BLaER1 treated with 17β-estradiol and CSF1 and Interleukin-3, amounts not matched to agents 10 nM and 100 nM (cell line): ENCODE results near the gene ST14.
A peak's percentile ranks its signal among the peaks of the same experiment; 100 is the strongest.

Experiments
- H3K27ac ChIP-seq, 11 experiments: shearing (Covaris generic); formaldehyde crosslinking; 2 replicates each; pipeline ENCODE4 v1.8.1; 2022
- H3K27me3 ChIP-seq, 11 experiments: shearing (Covaris generic); formaldehyde crosslinking; 2 replicates each; pipeline ENCODE4 v1.8.1; 2022
- H3K36me3 ChIP-seq, 11 experiments: shearing (Covaris generic); formaldehyde crosslinking; 2 replicates each; pipeline ENCODE4 v1.8.1; 2022
- H3K4me1 ChIP-seq, 10 experiments: shearing (Covaris generic); formaldehyde crosslinking; 2 replicates each; pipeline ENCODE4 v1.8.1; 2022
- H3K4me2 ChIP-seq, 11 experiments: shearing (Covaris generic); formaldehyde crosslinking; 2 replicates each; pipeline ENCODE4 v1.8.1; 2022
- H3K4me3 ChIP-seq, 10 experiments: shearing (Covaris generic); formaldehyde crosslinking; 2 replicates each; pipeline ENCODE4 v1.8.1; 2022
- H3K9ac ChIP-seq, 11 experiments: shearing (Covaris generic); formaldehyde crosslinking; 2 replicates each; pipeline ENCODE4 v1.8.1; 2022
- H3K9me3 ChIP-seq, 11 experiments: shearing (Covaris generic); formaldehyde crosslinking; replicated peaks in 1 of 11; 2 replicates each; pipeline ENCODE4 v1.8.1; 2022
- H4K20me1 ChIP-seq, 11 experiments: shearing (Covaris generic); formaldehyde crosslinking; 2 replicates each; pipeline ENCODE4 v1.8.1; 2022
- Cebpa-rat ChIP-seq, 11 experiments: shearing (Covaris generic); IDR thresholded peaks; 2 replicates each; pipeline ENCODE4 v1.8.1; 2022

Gene ST14

GRCh38 chr11:130209128-130209932, 49.7 kb downstream of the ST14 start:
- H3K9me3 ChIP-seq: no peaks in the 10 kb centered on the region
- no peak overlapping the region for H3K27ac ChIP-seq
- no peaks in the 10 kb centered on the region for H3K4me1 ChIP-seq
- no peak overlapping the region for H3K4me2 ChIP-seq
- H4K20me1 ChIP-seq: no peaks in the 10 kb centered on the region; a peak in 1 of 22 replicates
- H3K36me3 ChIP-seq: no peaks in the 10 kb centered on the region
- H3K4me3 ChIP-seq: no peak overlapping the region
- H3K9ac ChIP-seq: no peak overlapping the region
- TF ChIP-seq Cebpa-rat (IDR thresholded peaks at IDR 0.05): no peak
- no peaks in the 10 kb centered on the region for H3K27me3 ChIP-seq

DNA sequence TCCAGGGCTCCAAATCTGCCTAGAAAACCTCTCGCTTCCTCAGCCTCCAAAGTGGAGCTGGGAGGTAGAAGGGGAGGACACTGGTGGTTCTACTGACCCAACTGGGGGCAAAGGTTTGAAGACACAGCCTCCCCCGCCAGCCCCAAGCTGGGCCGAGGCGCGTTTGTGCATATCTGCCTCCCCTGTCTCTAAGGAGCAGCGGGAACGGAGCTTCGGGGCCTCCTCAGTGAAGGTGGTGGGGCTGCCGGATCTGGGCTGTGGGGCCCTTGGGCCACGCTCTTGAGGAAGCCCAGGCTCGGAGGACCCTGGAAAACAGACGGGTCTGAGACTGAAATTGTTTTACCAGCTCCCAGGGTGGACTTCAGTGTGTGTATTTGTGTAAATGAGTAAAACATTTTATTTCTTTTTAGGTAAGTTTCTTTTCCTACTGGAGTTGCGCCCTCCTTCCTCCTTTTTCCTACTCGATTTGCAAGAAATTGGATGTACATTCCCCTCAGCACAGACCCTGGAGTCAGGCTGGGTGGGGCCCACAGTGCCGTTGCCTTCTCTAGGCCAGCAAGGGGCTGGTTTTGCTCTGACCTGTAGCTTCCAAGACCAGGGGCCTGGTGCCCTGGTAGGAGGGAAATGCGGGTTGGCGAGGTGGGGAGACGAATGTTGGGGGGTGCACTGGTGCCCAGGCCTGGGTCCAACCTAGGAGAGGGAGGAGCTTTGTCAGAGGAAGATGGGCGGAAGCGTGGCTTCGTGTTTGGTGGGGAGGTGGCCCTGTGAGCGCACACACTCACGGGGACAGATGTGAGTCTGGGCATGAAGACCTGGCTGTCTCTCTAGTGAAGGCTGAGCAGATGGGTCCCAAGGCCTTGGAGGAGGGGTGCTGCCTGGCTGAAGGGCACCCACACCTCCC, 50.6 kb downstream of the ST14 start:
- H3K9me3 ChIP-seq: no peaks in the 10 kb centered on the region
- H3K9ac ChIP-seq: peak overlapping the region in 1 of 11 experiments; percentile 24; a peak in 1 of 22 replicates
- no peak overlapping the region for H3K27ac ChIP-seq
- H4K20me1 ChIP-seq: peaks cover 0 to 3% (median 0%) of the 10 kb centered on the region in 11 experiments; a peak in 2 of 22 replicates
- no peak overlapping the region for H3K4me3 ChIP-seq
- H3K36me3 ChIP-seq: no peaks in the 10 kb centered on the region
- H3K27me3 ChIP-seq: no peaks in the 10 kb centered on the region
- no peaks in the 10 kb centered on the region for H3K4me1 ChIP-seq
- H3K4me2 ChIP-seq: no peak overlapping the region
- TF ChIP-seq Cebpa-rat (IDR thresholded peaks at IDR 0.05): no peak

- Histone ChIP-seq H3K9ac (no peak overlapping the region), H4K20me1 (peaks cover 0 to 8% (median 0%) of the 10 kb centered on the region in 11 experiments; a peak in 2 of 22 replicates), H3K36me3 (no peaks in the 10 kb centered on the region), H3K9me3 (no peaks in the 10 kb centered on the region), H3K4me2 (no peak overlapping the region), H3K4me3 (no peak overlapping the region), H3K27me3 (no peaks in the 10 kb centered on the region), H3K27ac (no peak overlapping the region), H3K4me1 (no peaks in the 10 kb centered on the region)
- TF ChIP-seq Cebpa-rat (IDR thresholded peaks at IDR 0.05): no peak
These were observed 51.6 kb downstream of the ST14 start for GRCh38 chr11:130211144-130211543.

DNA sequence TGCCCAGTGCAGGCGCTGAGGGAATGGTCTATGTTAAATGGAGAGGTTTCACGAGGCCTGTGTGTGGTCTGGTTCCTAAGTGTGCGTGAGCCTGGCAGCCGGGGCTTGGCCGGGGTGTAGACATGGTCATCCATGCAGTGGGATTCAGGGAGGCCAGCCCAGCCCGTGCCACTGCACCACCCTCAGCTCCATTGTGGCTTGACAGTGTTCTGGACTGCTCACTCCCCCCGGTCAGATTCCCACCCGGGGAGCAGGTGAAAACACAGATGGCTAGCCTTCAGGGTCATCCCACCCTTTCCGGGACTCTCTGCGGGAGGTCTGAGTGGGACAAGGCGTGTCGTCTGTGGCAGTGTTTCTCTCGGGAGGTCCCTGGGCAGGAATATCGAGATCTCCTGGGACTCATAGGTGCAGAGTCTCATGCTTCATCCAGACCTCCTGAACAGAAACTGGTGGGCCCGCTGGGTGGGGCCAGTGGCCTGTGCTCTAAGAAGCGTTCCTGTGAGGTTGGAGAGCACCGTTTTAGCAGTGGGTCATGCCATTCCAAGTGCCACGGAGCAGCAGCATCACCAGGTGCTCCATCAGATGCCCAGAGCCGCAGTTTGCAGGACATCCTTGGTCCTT, 52.3 kb downstream of the ST14 start:
- Histone ChIP-seq H4K20me1 (peaks cover 0 to 8% (median 0%) of the 10 kb centered on the region in 11 experiments; a peak in 2 of 22 replicates), H3K27me3 (no peaks in the 10 kb centered on the region), H3K36me3 (no peaks in the 10 kb centered on the region), H3K4me2 (no peak overlapping the region), H3K4me1 (no peaks in the 10 kb centered on the region), H3K4me3 (no peak overlapping the region), H3K9ac (no peak overlapping the region), H3K27ac (no peak overlapping the region), H3K9me3 (no peaks in the 10 kb centered on the region)
- no peak for TF ChIP-seq Cebpa-rat (IDR thresholded peaks at IDR 0.05)

DNA sequence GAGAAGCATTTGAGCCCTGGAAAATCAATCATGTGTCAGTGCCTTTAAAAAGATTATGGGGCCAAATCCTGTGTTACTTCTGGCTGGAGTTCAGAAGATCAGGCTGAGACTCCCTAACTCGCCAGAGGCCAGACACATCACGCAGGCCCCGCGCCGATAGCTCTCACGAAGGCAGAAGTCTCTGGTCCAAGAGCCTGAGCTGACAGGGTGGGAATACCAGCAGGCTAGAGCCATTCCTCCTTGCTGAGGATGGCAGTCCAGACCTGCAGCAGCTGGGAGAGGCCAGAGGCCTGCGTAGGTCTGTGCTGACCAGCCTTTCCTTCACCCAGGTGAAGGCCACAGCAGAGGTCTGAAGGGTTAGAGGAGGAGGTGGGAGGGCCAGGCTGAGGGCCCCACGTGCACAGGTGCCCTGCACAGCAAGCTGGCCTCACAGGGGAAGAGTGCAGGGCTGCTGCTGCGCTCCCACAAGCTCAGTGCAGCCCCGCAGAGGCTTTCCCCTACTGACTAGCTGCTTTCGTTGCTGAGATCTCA, 52.9 kb downstream of the ST14 start:
- H4K20me1 ChIP-seq: peaks cover 0 to 8% (median 0%) of the 10 kb centered on the region in 11 experiments; a peak in 2 of 22 replicates
- no peaks in the 10 kb centered on the region for H3K9me3 ChIP-seq
- no peak overlapping the region for H3K4me3 ChIP-seq
- H3K4me1 ChIP-seq: no peaks in the 10 kb centered on the region
- TF ChIP-seq Cebpa-rat (IDR thresholded peaks at IDR 0.05): no peak
- no peak overlapping the region for H3K9ac ChIP-seq
- no peak overlapping the region for H3K27ac ChIP-seq
- no peaks in the 10 kb centered on the region for H3K27me3 ChIP-seq
- H3K4me2 ChIP-seq: no peak overlapping the region
- H3K36me3 ChIP-seq: no peaks in the 10 kb centered on the region

DNA sequence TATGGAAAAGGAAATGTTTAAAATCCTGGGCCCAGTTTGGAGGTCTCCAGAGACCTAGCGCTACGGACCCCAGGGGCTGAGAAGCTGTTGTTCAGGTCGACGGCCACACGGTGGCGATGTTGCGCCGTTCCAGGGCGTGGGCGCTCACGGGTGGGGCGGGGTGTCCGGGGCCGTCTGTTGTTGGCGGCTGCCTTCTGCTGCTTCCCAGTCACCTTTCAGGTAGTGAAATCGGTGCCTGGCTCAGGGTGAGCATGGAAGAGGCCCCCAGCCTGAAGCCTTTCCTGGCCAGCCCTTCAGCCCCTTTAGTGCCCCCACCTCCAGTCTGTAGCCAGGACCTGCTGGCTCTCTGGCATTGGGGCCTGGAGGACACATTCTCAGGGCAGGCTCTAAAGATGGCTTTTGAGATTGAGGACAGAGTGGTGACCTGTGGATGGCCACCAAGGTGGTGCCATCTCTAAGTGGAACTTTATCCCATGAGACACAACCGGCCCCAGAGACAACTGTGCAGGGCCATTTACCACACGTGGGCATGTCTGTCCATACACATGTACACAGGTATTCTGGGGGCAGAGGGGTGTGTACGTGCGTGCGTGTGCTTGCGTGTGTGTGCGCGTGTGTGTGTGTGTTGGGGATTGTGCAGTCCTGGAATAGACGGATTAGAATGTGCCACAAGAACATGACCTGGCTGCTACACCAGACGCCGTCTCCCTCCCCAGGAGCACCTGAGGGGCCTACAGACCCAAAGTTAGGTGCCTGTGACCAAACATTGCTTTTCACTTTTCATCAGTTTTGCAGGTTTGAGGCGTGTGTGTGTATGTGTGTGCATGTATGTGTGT, 53.8 kb downstream of the ST14 start:
- no peak overlapping the region for H3K27ac ChIP-seq
- peak overlapping the region in 1 of 10 experiments; percentile 22; a peak in 3 of 20 replicates for H3K4me3 ChIP-seq
- H3K36me3 ChIP-seq: no peaks in the 10 kb centered on the region
- H3K27me3 ChIP-seq: no peaks in the 10 kb centered on the region
- no peaks in the 10 kb centered on the region for H3K9me3 ChIP-seq
- peak overlapping the region in 2 of 11 experiments; percentile 18 to 38; a peak in 2 of 22 replicates for H3K9ac ChIP-seq
- H3K4me2 ChIP-seq: peak overlapping the region in 7 of 11 experiments; percentile 28 to 88 (median 62); a peak in 13 of 22 replicates
- no peak for TF ChIP-seq Cebpa-rat (IDR thresholded peaks at IDR 0.05)
- H4K20me1 ChIP-seq: peaks cover 0 to 8% (median 0%) of the 10 kb centered on the region in 11 experiments; a peak in 2 of 22 replicates
- no peaks in the 10 kb centered on the region for H3K4me1 ChIP-seq

DNA sequence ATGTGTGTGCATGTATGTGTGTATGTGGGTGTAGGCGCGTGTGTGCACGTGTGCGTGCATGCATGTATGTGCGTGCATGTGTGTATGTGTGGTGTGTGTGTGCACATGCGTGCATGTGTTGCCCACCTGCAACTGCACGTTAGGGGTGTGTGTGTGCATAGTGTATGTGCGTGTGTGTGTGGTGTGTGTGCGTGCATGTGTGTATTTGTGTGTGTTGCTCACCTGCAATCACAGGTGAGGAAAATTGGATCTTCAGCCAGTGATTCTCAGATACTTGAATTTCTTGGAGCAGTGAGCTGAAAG, 54.3 kb downstream of the ST14 start:
- no peak overlapping the region for H3K27ac ChIP-seq
- H3K9me3 ChIP-seq: no peaks in the 10 kb centered on the region
- TF ChIP-seq Cebpa-rat (IDR thresholded peaks at IDR 0.05): no peak
- H4K20me1 ChIP-seq: peaks cover 0 to 8% (median 0%) of the 10 kb centered on the region in 11 experiments; a peak in 2 of 22 replicates
- H3K36me3 ChIP-seq: no peaks in the 10 kb centered on the region
- H3K27me3 ChIP-seq: no peaks in the 10 kb centered on the region
- H3K4me1 ChIP-seq: no peaks in the 10 kb centered on the region
- H3K4me2 ChIP-seq: no peak overlapping the region
- no peak overlapping the region for H3K4me3 ChIP-seq
- no peak overlapping the region for H3K9ac ChIP-seq

DNA sequence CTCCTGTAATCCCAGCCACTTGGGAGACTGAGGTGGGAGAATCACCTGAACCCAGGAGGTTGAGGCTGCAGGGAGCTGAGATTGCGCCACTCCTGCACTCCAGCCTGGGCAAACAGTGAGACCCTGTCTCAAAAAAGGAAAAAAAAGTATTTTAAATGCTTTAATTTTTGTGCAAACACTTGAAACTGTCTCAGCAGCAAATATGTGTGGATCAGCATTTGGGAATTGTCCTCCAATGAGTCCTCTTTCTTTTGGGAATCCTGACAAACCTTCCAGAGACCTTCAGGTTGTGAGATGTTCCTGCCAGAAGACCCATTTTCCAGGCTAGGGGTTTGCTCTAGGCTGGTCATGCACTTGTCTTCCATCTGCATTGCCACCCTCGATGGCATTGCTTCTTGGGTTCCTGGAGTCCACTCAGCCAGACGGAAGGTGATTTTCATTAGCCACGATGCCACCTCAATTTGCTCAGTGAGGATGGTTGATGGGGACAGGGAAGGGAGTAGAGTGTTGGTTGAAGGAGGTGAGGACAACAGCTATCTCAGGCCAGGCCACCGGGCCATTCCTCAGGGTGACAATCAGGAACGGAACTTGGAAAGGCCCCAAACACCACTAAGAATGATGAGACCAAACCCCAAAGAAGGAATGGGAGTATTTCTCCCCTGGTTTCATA, 55.4 kb downstream of the ST14 start:
- Histone ChIP-seq H3K36me3 (no peaks in the 10 kb centered on the region), H3K27me3 (no peaks in the 10 kb centered on the region), H3K4me3 (no peak overlapping the region), H3K9me3 (no peaks in the 10 kb centered on the region), H4K20me1 (peaks cover 0 to 8% (median 0%) of the 10 kb centered on the region in 11 experiments; a peak in 2 of 22 replicates), H3K4me2 (no peak overlapping the region), H3K9ac (no peak overlapping the region), H3K4me1 (no peaks in the 10 kb centered on the region), H3K27ac (no peak overlapping the region)
- no peak for TF ChIP-seq Cebpa-rat (IDR thresholded peaks at IDR 0.05)
